A549 treated with Mapracorat at 1 μM for 4 hours (cell line): ENCODE results near the gene EIF4G2. TPM values are rescaled to one million over a fixed set of nuclear protein-coding genes. Genes with fewer than 3 reads are reported as not detected.

Experiments
- total RNA-seq: library from RNA; stranded (reverse); fragments of 200-300 nt; extraction: Qiagen RNA extraction; gene quantifications from 5 replicates; pipeline ENCODE4 v1.2.3, GENCODE V29; 2022

The EIF4G2 gene
- total RNA-seq, result 515 to 804 TPM (median 579 TPM) in 5 replicates

DNA sequence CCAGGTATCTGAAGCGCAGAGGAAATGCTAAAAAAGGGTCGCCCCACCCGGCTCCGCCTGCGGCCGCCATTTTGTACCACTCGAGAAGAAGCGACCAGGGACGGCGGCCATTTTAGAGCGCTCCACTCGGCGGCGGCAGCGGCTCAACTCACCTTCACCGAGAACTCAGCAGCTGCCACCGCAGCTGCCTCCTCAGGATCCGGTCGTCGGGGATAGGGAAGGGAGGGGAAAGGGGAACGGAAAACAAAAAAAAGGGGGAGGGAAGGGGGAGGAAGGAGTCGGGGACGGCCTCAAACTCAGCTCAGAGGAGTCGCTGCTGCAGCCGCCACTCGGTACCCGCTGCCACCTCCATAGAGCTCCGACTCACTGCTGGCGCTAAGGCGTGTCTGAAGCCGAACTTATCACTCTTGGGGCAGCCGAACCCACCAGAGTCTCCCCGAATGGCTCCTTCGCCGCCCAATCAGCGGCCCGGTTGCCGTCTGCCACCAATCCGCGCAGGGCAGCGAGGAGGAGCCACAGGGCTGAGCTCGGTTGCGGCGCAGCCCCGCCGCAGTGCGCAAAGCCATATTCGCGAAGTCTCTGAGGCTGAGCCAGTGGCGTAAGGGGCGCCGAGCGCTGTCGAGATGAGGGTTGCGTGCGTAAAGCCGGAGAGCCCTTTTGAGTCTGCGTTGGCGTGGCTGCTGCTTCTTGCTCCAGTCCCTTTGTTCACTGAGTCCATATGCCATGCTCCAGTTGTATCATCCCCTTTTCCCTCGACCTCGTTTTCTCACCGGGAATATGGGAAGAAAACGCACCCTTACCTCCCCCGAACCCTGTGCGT lies at the start of gene EIF4G2:
TSS of gene EIF4G2 (minus strand) at position 374 of the 820 bp plus-strand sequence.

DNA sequence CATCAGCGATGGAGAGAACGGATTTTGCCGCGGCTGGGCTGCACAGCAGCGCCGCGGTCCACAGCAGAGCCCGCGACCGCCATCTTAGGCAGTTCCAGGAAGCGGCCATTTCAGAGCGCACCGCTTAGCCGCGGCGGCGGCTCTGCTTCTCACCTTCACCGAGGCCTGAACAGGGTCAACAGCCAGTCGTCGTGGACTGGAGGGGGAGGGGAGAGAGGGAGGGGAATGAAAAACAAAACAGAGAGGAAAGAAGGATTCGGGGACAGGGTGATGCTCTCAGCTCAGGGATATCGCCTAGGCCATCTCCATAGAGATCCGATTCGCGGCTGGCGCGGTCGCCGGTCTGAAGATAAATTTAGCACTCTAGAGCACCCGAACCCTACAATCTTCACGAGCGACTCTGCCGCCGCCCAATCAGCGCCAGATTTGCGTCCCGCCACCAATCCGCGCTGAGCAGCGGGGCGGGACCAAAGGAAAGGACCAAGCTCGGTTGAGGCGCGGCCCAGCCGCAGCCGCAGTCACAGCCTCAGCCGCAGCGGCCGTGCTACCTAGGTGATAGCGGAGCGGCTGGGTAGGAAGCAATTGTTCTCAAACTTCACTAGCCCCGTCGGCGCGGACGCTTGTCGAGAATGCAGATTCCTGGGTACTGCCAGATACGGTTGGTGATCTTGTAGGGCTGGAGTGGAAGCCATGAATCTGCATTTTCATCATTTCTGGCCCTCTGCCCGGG lies 49.1 kb upstream of the EIF4G2 start, which contains the start of gene ZBED5:
TSS of gene ZBED5 (minus strand) at position 345 of the 730 bp plus-strand sequence. CDS start 3,108 bp downstream, outside the sequence.

DNA sequence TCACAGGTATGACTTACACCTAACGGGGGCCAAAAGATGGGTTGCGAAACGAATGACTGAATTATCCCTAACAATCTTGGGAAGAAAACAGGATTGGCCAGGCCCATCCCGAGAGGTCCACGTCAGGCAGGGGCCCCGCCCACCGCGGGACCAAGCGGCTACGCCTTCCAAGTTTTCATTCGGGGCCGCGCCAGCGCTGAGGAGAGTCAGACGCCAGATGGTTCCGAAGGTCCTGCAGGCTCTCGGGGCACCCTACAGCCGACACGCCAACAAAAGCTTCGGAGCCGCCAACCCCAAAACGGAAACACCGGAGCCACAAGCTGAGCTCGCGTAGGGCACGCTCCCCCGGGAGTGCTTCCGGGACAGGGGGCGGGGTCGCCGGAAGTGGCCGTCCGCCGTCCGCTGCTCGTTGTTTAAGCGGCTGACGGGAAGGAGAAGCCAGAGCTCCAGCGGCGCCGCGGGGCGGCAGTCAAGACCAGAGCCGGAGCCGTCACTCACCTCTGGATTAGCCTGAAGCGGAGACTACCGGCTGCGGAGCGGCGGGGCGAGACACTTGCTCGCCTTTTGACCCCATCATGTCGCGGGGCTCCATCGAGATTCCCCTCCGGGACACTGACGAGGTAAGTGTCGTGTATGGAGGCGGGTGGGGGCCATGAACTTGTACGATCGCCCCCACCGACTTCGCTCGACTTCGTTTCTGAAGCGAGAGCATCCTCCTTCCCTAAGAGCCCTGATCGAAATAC lies 57.7 kb downstream of the EIF4G2 start, which contains the start of gene CTR9:
TSS of gene CTR9 (plus strand) at position 409 of the 743 bp plus-strand sequence. CDS start at position 576, 167 bp downstream.

Other genes starting within 250 kb of the EIF4G2 start
- gene LYVE1, start 240.3 kb downstream of the EIF4G2 start, total RNA-seq, result 0.20 to 0.77 TPM (median 0.48 TPM) in 5 replicates
- 0.05 to 0.13 TPM (median 0.08 TPM) in 4 of 5 replicates, not detected in the other for gene IRAG1, start 115.2 kb downstream of the EIF4G2 start, total RNA-seq
- 21.2 to 24.7 TPM (median 23.8 TPM) in 5 replicates for gene CTR9, start 57.7 kb downstream of the EIF4G2 start, total RNA-seq
- 19.2 to 24.6 TPM (median 21.1 TPM) in 5 replicates for gene ZBED5, start 49.1 kb upstream of the EIF4G2 start, total RNA-seq